Measurements from ENCODE around the gene TMCC1.
A peak's percentile ranks its signal among the peaks of the same experiment; 100 is the strongest.
"Not testable (repeated sequence)": the region's sequence is repeated elsewhere in the genome, so short reads cannot be mapped to it uniquely, and the experiment has no call there.

The TMCC1 gene

DNA sequence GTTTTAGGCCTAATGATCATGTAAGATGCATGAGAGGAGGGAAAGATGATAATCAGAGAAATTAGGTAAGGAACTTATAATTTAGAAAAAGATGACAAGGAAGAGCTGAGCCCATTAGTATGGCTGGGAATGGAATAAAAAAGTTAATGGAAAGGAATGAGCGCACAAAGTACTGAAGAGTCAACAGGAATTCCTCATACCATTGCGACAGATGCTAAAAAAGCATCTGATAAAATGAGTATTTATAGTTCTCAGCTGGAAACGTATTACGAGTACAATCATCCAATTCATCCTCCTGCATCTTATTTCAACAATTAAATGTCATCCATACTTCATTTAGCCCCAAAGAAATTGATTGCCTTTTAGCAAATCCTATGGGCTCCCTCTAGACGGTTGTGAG is 58.9 kb downstream of the TMCC1 start:
- no peak for DNase-seq

DNA sequence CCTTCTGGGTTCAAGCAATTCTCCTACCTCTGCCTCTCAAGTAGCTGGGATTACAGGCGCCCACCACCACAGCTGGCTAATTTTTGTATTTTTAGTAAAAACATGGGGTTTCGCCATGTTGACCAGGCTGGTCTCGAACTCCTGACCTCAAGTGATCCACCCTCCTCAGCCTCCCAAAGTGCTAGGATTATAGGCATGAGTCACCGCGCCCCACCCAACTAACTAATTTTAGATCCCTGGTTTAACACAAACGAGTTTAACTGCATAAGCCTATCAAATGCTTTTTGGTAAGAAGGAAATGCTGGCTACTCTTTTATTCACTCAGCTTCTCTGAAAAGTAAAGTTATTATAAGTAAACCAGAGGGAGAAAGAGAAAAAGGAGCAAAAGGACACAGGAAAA is 61.6 kb downstream of the TMCC1 start:
- not testable (repeated sequence) for DNase-seq

GRCh38 chr3:129831503-129831902 is 62.0 kb downstream of the TMCC1 start:
- no peak for DNase-seq

DNA sequence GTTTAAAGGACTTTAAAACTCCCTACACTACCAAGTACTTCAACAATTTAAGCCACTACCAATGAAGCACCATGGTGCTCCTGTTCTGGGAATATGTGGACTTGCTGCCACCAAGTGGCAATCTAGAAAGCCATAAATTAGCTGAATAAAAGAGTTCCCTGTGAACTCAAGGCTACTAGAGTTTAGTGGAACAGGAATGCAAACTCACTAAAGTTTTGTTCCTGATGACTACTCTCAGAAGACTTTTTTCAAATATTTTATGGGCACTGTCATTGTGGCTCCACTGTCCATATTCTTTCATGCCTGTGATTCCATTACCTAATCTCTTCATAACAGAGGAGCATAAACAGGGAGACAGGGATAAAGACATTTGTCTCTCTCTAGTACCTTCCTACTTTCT is 63.9 kb downstream of the TMCC1 start:
- DNase-seq, result peak; percentile 42 to 47

- peak; percentile 53 to 61 for DNase-seq
These were observed 65.7 kb downstream of the TMCC1 start for GRCh38 chr3:129827765-129828164.

DNA sequence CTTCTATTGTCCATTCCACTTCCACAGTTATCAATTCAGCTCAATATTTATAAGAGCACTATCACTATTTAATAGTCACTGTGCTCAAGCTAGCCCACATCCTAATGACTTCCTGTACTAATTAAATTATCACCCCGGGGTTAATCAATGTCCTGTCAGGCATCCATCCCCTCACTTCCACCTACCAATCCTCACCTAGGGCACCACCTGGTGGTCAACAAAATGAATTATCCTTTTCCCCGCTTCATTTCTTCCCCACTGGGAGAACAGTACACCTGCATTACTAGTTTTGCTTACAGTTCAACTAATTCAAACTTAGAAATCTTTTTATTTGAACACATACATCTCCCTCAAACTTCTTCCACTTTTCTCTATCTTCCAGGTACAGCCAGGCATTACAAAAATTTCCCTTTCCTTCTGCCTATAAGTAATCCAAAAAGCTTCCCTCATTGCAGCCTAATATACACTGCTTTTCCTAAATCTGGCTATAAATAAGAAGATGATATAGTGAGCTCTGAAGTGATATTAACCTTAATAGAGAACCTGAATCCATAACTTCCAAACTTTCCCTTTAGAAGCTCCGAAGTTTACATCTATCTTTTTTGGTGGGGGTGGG is 68.5 kb downstream of the TMCC1 start:
- peak; percentile 48 to 66 for DNase-seq

DNA sequence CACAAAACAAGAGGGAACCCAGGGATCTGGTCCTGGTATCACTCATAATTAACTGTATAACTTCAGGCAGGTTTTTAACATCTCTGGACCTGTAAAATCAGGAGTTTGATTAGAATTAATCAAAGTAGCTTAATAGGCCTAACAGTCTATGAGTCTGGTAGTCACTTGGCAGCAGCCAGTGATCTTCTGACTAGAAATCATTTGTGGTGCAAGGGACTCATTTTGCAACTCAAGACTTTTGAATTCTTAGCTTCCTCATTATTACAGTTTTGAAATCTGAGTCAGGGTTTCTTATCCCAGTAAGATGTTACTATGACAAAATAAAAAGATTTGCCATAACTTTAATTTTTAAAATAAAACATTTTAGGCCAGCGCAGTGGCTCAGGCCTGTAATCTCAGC is 70.8 kb downstream of the TMCC1 start:
- DNase-seq, result peak in 1 of 2 donors; percentile 16

- DNase-seq, result peak in 1 of 2 donors; percentile 20
These were observed 71.3 kb downstream of the TMCC1 start for GRCh38 chr3:129822241-129822640.

DNA sequence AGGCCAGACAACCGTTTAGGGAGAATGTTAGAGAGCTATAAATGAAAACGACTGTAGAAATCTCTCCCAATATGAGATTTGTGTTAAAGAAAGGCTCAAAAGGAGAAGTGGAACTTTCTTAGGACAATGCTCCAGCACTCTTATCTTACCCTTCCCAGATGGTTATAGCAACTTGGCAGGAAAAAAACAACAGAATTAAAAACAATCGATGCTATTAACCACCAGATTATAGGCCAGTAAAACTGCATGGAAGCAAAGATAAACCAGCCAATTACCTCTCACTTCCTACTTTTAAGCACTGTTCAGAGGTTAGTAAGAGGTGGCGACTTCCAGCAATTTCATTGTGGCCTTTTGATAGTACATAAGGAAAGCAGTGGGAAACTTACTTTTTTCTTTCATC is 72.9 kb downstream of the TMCC1 start:
- no peak for DNase-seq

DNA sequence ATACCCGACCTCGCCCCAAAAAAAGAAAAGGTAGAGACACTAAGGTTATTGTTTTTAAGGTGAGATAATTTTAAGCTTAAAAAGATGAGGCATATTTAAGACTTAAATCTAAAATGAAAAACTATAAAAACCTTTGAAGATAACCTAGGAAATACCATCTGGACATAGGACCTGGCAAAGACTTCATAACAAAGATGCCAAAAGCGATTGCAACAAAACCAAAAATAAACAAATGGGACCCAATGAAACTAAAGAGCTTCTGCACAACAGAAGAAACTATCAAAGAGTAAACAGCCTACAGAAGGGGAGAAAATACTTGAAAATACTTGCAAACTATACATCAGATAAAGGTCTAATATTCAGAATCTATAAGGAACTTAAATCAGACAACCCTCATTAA is 80.9 kb downstream of the TMCC1 start:
- DNase-seq, result no peak

DNA sequence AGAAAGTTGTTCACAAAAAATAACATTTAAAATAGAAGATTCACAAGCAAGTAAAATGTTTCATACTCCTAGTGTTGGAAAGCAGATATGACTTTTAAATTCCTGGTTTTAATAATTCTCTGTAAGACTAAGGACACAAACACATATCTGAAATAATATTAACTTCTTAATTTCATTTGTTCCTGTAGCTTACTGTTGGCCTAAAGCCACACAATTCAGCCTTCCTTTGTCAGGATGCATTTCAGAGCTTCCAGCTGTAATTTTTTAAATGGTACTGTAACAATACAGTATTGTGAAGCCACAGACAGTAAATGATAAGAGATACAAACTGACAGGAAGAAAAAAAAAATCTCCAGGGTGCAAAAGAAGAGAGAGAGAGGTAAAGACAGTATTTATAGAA is 84.2 kb downstream of the TMCC1 start:
- DNase-seq, result no peak

DNA sequence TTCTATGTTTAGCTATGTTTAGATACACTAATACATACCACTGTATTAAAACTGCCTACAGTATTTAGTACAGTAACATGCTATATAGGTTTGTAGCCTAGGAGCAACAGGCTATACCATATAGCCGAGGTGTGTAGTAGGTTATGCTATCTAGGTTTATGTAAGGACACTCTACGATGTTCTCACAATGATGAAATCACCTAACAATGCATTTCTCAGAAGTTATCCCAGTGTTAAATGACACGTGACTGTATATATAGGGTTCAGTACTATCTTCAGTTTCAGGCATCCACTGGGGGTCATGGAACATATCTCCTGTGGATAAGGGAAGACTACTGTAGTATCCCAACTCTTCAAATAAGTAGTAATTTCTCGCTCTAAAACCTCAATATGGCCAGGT is 97.4 kb downstream of the TMCC1 start:
- no peak for DNase-seq

GRCh38 chr3:129795186-129796010 is 98.1 kb downstream of the TMCC1 start:
- no peak for DNase-seq

GRCh38 chr3:129794311-129795185 is 99.0 kb downstream of the TMCC1 start:
- no peak for DNase-seq

DNA sequence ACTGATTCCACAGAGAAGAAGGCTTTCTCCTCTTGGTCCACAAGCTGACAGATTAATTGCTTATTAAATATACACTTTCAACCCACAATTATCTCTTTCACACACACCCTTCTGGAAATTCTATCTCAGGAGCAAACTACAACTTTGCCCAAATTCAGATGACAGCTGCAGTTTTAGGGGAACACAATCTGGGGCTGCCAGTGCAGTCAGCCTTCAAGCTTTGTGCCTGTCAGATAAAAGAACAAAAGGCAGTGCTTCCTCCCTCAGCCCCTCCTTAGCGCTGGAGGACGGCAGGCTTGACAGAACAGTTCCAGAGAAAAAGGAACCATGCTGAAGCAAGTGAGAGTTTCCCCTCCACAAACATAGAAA is 99.6 kb downstream of the TMCC1 start:
- peak in 1 of 2 donors; percentile 14 for DNase-seq

- DNase-seq, result no peak
These were observed 100.2 kb downstream of the TMCC1 start for GRCh38 chr3:129793319-129793718.

- DNase-seq, result no peak
These were observed 110.0 kb downstream of the TMCC1 start for GRCh38 chr3:129783470-129783869.

- no peak for DNase-seq
These were observed 114.6 kb downstream of the TMCC1 start for GRCh38 chr3:129778871-129779270.

- no peak for DNase-seq
These were observed 115.7 kb downstream of the TMCC1 start for GRCh38 chr3:129777806-129778205.

DNA sequence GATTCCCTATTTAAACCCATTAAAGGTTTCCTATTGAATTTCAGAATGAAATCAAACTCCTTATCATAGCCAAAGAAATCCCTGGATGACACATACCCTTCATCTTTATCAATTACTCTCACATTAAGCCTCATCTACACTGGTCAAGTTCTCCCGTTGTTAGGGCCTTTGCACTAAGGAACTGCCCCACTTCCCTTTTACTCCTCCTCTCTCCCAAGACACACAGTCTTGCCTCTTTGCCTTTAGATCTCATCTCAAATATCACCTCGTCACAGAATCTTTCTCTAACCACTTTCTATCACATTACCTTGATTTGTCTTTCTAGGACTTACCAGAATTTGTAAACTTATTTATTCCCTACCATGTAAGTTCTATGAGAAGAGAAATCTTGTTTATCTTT is 117.6 kb downstream of the TMCC1 start:
- DNase-seq, result no peak

- no peak for DNase-seq
These were observed 119.5 kb downstream of the TMCC1 start for GRCh38 chr3:129773691-129774663.

DNA sequence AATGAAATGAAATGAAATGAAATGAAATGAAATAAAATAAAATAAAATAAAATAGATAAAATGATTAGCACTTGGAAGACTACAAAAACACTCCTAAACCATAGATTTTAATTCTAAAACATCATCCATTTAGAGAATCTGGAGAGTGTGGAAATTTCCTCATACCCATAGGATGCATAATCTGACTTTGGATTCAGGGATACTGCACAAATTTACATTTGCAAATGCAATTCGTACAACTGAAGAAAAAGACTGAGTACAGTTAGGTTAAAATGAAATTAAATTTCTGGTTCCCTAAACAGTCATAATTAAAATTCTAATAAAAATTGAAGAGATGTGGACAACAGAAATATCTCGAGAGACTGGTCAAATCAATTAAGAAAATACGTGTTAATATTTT is 122.9 kb downstream of the TMCC1 start:
- no peak for DNase-seq
